ENCODE results near the gene MBNL1.
"Not testable (repeated sequence)": the region's sequence is repeated elsewhere in the genome, so short reads cannot be mapped to it uniquely, and the experiment has no call there.

MBNL1 gene

DNA sequence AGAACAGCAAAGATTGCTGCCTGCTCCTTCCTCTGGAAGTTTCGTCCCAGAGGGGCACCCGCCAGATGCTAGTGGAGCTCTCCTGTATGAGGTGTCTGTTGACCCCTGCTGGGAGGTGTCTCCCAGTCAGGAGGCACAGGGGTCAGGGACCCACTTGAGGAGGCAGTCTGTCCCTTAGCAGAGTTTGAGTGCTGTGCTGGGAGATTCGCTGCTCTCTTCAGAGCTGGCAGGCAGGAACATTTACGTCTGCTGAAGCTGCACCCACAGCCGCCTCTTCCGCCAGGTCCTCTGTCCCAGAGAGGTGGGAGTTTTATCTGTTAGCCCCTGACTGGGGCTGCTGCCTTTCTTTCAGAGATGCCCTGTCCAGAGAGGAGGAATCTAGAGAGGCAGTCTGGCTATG is 103.9 kb downstream of the MBNL1 start:
- H3K27me3 ChIP-seq (ENCODE audit: control insufficient read depth, insufficient read depth, low read length); H3K4me1 ChIP-seq (ENCODE audit: control insufficient read depth, insufficient read depth, low read length); H3K4me3 ChIP-seq (ENCODE audit: low read length); H3K36me3 ChIP-seq (ENCODE audit: control insufficient read depth, insufficient read depth, low read length); H3K27ac ChIP-seq (ENCODE audit: low read depth, low read length); H3K9ac ChIP-seq (ENCODE audit: low read length): not testable (repeated sequence)

DNA sequence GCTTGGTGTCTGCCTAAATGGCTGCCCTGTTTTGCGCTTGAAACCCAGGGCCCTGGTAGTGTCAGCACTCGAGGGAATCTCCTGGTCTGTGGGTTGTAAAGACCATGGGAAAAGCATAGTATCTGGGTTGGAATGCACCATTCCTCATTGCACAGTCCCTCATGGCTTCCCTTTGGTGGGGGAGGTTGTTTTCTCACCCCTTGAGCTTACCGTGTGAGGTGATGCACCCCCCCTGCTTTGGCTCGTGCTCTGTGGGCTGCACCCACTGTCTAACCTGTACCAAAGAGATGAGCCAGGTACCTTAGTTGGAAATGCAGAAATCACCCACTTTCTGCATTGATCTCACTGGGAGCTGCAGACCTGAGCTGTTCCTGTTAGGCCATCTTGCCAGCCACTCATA is 104.7 kb downstream of the MBNL1 start:
- no peaks in the 10 kb centered on the region for H3K27me3 ChIP-seq (ENCODE audit: control insufficient read depth, insufficient read depth, low read length)
- no peak overlapping the region for H3K4me3 ChIP-seq (ENCODE audit: low read length)
- H3K4me1 ChIP-seq (ENCODE audit: control insufficient read depth, insufficient read depth, low read length), result peaks cover 9% of the 10 kb centered on the region
- H3K27ac ChIP-seq (ENCODE audit: low read depth, low read length), result no peak overlapping the region
- no peak overlapping the region for H3K9ac ChIP-seq (ENCODE audit: low read length)
- H3K36me3 ChIP-seq (ENCODE audit: control insufficient read depth, insufficient read depth, low read length), result no peaks in the 10 kb centered on the region

DNA sequence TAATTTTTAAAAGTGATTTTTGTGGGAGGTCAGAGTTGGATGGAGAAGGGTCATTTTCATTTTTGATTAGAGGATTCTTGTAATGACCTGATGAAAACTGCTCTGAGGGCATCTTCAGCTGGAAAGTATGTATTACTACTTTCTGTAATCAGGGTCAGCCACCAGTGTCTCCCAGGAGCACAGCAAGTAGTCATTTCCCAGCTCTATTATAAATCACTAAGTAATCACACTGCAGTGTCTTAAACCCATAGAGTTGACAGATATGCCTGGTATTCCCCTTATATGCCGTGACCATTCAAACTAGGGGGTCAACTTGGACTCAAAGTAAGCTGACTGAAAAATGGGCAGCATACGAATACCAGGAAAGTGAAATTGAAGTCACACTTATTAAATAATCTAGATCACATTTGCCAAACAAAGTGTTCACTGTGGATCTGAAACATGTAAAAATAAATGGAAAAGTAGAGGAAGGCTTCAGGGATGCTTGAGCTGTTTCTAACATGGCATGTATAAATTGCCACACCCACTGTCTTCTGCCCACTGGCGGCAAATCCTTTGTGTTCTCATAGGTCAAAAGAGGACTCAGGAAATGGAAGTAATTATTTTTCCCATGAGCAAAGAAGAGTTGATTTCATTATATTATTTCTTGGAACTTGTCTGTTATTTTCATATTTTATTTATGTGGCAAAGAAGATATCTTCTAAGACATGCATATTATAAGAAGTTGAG is 105.7 kb downstream of the MBNL1 start:
- no peak overlapping the region for H3K9ac ChIP-seq (ENCODE audit: low read length)
- peaks cover 9% of the 10 kb centered on the region for H3K4me1 ChIP-seq (ENCODE audit: control insufficient read depth, insufficient read depth, low read length)
- peak overlapping the region; percentile 2 for H3K27ac ChIP-seq (ENCODE audit: low read depth, low read length)
- no peaks in the 10 kb centered on the region for H3K36me3 ChIP-seq (ENCODE audit: control insufficient read depth, insufficient read depth, low read length)
- H3K27me3 ChIP-seq (ENCODE audit: control insufficient read depth, insufficient read depth, low read length), result no peaks in the 10 kb centered on the region
- no peak overlapping the region for H3K4me3 ChIP-seq (ENCODE audit: low read length)

DNA sequence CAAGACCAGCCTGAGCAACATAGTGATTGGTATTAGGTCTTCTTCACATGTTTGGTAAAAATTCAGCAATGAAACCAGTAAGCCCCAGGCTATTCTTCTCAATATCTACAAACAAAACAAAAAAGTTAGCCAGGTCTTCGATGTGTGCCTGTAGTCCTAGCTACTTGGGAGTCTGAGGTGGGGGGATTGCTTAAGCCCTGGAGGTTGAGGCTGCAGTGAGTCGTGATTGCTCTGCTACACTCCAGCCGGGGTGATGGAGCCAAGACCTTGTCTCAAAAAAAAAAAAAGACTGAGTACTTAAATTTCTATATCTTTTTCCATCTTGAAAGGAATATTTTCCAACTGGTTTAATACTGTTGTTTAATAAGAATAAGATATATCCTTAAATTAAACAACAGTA is 106.8 kb downstream of the MBNL1 start:
- Histone ChIP-seq H3K9ac (ENCODE audit: low read length) (no peak overlapping the region), H3K4me3 (ENCODE audit: low read length) (no peak overlapping the region), H3K36me3 (ENCODE audit: control insufficient read depth, insufficient read depth, low read length) (no peaks in the 10 kb centered on the region), H3K4me1 (ENCODE audit: control insufficient read depth, insufficient read depth, low read length) (peaks cover 11% of the 10 kb centered on the region), H3K27me3 (ENCODE audit: control insufficient read depth, insufficient read depth, low read length) (no peaks in the 10 kb centered on the region), H3K27ac (ENCODE audit: low read depth, low read length) (no peak overlapping the region)

DNA sequence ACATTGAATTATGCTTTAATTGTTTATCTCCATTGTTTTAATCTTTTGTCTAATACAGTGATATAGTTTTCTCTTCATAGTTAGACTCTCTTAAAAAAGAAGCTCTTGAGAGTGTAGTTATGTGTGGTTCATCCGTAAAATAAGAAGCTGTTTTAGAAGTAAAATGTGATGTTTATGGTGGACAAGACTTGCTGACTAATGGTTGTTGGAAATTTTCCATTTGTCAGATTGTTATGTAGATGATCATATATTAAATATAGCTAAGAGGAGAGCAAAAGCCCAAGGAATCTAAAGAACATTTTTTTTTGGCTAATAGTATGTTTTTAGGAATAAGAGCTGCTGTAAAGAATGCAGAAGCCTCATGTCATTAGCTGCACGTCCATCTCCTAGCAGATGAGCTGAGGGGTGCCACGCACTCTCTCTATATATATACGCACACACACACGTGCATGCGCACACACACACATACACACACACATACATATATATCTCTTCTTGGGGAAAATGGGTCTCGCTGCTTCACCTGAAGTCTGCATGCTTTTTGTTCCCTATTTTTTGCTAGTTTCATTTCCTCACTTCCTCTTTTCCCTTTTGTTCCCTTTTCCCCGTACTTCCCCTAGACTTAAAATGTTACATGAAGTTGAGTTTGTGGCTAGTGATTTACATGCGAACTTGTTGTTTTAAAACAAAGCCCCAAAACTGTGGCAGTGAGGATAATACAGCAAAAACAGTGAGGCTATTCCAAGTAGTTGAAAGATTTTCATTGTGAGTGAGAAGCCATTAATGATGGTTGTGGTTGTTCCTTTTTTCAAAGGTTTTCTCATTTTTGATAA is 107.8 kb downstream of the MBNL1 start:
- Histone ChIP-seq H3K27me3 (ENCODE audit: control insufficient read depth, insufficient read depth, low read length) (no peaks in the 10 kb centered on the region), H3K4me3 (ENCODE audit: low read length) (no peak overlapping the region), H3K9ac (ENCODE audit: low read length) (no peak overlapping the region), H3K36me3 (ENCODE audit: control insufficient read depth, insufficient read depth, low read length) (no peaks in the 10 kb centered on the region), H3K27ac (ENCODE audit: low read depth, low read length) (peak overlapping the region; percentile 25), H3K4me1 (ENCODE audit: control insufficient read depth, insufficient read depth, low read length) (peaks cover 12% of the 10 kb centered on the region)

DNA sequence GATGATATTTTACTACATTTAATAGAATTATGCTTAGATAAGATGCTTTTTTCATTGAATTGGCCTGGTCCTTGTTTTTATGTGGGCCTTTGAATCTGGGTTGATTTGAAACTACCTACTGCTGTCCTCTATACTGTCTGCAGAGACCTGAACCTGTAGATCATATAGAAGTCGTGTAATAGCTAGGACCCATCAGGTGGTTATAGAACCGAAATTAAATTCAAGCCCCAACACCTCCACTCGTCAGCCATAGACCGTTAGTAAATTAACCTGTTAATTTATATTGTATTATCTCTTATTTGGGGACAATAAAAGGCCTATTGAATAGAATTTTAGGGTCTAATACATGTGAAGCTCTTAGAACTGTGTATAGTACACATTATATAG is 108.4 kb downstream of the MBNL1 start:
- H3K27ac ChIP-seq (ENCODE audit: low read depth, low read length), result peak overlapping the region; percentile 34
- H3K9ac ChIP-seq (ENCODE audit: low read length), result no peak overlapping the region
- H3K4me1 ChIP-seq (ENCODE audit: control insufficient read depth, insufficient read depth, low read length), result peaks cover 17% of the 10 kb centered on the region
- H3K27me3 ChIP-seq (ENCODE audit: control insufficient read depth, insufficient read depth, low read length), result no peaks in the 10 kb centered on the region
- no peaks in the 10 kb centered on the region for H3K36me3 ChIP-seq (ENCODE audit: control insufficient read depth, insufficient read depth, low read length)
- no peak overlapping the region for H3K4me3 ChIP-seq (ENCODE audit: low read length)

DNA sequence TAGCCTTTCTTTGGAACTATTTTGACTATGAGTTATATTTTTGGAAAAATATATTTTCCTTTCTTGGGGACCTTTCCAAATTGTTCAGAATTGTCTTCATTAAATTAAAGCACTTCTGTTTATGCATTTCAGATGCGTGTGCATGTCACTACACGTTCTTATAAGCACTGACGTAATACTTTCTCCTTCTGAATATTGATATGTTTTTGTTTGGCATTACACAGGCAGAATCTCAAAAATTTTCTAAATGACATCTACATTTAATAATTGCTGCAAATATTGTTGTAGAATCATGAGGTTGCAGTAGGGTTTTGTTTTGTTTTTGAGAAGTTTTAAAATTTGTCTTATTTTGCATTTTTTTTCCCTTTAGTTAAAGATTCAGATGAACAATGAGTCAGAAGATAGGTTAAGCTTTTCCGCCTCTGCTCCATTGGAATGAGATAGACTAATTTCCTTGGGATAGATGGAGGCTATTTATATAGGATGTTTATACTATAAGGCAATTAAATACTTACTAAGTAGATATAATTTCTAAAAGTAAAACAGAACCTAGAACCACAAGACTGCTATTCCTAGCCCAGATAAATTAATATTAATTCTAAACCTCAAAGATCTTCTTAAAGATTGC is 110.8 kb downstream of the MBNL1 start:
- H3K36me3 ChIP-seq (ENCODE audit: control insufficient read depth, insufficient read depth, low read length), result peaks cover 2% of the 10 kb centered on the region
- H3K4me3 ChIP-seq (ENCODE audit: low read length), result no peak overlapping the region
- H3K9ac ChIP-seq (ENCODE audit: low read length), result no peak overlapping the region
- peak overlapping the region; percentile 10 for H3K27ac ChIP-seq (ENCODE audit: low read depth, low read length)
- H3K27me3 ChIP-seq (ENCODE audit: control insufficient read depth, insufficient read depth, low read length), result no peaks in the 10 kb centered on the region
- H3K4me1 ChIP-seq (ENCODE audit: control insufficient read depth, insufficient read depth, low read length), result peaks cover 26% of the 10 kb centered on the region

DNA sequence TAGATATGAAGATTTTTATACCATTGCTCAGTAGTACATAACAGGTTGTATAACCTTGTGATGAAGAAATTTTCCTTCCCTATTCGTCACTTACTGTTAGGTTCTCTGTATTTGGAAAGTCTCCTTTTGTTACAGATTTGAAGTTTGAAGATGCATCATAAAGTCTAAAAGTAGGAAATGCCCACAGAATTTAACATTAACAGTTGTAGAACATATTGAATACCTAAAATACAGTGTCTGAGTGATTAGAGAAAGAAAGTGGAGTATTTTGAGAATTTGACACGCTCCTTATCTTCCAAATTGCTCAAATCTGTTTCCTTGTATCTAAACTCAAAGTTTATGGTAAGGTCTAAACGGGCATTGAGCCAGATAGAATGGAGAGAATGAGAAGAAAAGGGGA is 111.3 kb downstream of the MBNL1 start:
- Histone ChIP-seq H3K27me3 (ENCODE audit: control insufficient read depth, insufficient read depth, low read length) (no peaks in the 10 kb centered on the region), H3K4me1 (ENCODE audit: control insufficient read depth, insufficient read depth, low read length) (peaks cover 31% of the 10 kb centered on the region), H3K36me3 (ENCODE audit: control insufficient read depth, insufficient read depth, low read length) (peaks cover 2% of the 10 kb centered on the region), H3K4me3 (ENCODE audit: low read length) (no peak overlapping the region), H3K27ac (ENCODE audit: low read depth, low read length) (no peak overlapping the region), H3K9ac (ENCODE audit: low read length) (no peak overlapping the region)

DNA sequence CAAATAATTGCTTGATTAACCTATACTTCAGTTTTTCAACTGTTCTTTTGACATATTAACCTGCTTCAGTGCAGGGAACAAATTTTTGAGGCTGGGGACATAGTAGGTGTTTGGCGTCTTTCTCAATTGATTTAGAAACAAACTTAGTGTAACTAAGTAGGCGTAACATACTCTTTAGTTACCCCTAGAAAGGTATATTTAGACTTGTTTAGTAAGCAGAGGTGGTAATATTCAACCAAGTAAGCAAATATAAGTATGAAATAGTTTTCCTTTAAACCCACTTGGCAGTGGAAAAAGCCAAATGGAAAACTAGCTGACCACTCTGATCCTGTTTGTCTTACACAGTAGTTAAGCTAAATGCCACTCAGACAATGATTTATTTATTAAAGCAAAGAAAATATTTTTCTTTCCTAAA is 113.2 kb downstream of the MBNL1 start:
- Histone ChIP-seq H3K36me3 (ENCODE audit: control insufficient read depth, insufficient read depth, low read length) (peaks cover 2% of the 10 kb centered on the region), H3K4me1 (ENCODE audit: control insufficient read depth, insufficient read depth, low read length) (peaks cover 38% of the 10 kb centered on the region), H3K4me3 (ENCODE audit: low read length) (peak overlapping the region; percentile 38), H3K27me3 (ENCODE audit: control insufficient read depth, insufficient read depth, low read length) (no peaks in the 10 kb centered on the region), H3K27ac (ENCODE audit: low read depth, low read length) (peak overlapping the region; percentile 41), H3K9ac (ENCODE audit: low read length) (no peak overlapping the region)

DNA sequence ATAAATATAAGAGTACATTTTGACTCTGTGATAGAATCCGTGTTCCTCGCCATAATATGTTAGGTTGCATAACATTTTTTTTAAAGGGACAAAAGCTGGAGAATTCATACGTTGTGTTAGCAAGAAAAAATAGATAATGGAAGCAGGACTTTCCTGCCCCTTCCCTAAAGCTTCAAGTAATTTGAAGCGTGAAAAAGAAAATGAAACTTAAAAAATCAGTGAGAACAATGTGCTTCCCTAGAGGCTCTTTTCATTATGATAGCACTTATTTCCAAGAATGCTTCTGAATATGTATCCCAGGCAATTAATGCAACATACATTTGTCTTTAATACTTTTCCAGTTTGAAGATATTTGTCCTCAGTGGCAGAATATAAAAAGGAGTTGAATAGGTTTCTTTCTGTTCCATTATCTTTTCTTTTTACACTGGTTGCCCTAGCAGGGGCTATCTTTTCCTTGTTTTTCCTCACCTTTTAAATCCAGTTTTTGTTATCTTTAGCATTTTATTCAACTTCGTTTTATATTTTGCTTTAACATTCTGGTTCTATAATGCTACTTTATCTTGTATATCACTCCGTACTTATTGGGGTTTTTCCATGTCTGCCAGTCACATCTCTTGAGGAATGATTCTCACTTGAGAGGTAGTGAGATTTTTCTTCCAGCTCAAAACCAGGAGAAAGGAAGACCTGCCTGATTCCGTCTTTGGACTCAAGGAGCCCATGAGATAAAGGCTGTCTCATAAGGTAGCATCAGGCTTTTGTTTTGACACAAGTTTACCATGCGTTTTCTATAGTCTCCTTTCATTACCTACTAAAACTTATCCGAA is 113.8 kb downstream of the MBNL1 start:
- Histone ChIP-seq H3K9ac (ENCODE audit: low read length) (no peak overlapping the region), H3K36me3 (ENCODE audit: control insufficient read depth, insufficient read depth, low read length) (peaks cover 2% of the 10 kb centered on the region), H3K4me1 (ENCODE audit: control insufficient read depth, insufficient read depth, low read length) (peaks cover 38% of the 10 kb centered on the region), H3K27ac (ENCODE audit: low read depth, low read length) (peak overlapping the region; percentile 41), H3K27me3 (ENCODE audit: control insufficient read depth, insufficient read depth, low read length) (no peaks in the 10 kb centered on the region), H3K4me3 (ENCODE audit: low read length) (no peak overlapping the region)

DNA sequence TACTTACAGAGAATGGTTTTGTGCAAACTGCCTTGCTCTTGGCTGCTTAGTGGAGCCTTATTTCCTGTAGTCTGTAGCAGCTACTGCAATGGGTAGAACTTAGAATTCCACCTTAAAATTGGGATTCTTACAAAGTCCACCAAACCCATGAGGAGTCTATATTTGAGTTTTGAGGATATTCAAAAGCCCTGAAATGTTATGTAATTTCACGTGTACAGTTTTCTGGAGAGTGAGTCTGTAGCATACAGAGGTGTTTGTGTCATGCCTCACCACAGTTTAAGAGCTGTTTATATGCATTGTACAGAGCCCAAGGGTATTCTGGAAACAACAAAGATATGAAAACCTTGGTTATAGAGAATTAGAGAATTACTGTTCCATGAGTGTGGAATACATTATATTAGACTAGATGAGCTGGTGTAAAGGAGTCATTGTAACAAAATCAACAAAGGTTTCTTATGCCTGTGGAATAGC is 114.4 kb downstream of the MBNL1 start:
- H3K4me3 ChIP-seq (ENCODE audit: low read length), result peak overlapping the region; percentile 3
- no peaks in the 10 kb centered on the region for H3K27me3 ChIP-seq (ENCODE audit: control insufficient read depth, insufficient read depth, low read length)
- peak overlapping the region; percentile 41 for H3K27ac ChIP-seq (ENCODE audit: low read depth, low read length)
- peaks cover 2% of the 10 kb centered on the region for H3K36me3 ChIP-seq (ENCODE audit: control insufficient read depth, insufficient read depth, low read length)
- H3K9ac ChIP-seq (ENCODE audit: low read length), result no peak overlapping the region
- H3K4me1 ChIP-seq (ENCODE audit: control insufficient read depth, insufficient read depth, low read length), result peaks cover 42% of the 10 kb centered on the region

DNA sequence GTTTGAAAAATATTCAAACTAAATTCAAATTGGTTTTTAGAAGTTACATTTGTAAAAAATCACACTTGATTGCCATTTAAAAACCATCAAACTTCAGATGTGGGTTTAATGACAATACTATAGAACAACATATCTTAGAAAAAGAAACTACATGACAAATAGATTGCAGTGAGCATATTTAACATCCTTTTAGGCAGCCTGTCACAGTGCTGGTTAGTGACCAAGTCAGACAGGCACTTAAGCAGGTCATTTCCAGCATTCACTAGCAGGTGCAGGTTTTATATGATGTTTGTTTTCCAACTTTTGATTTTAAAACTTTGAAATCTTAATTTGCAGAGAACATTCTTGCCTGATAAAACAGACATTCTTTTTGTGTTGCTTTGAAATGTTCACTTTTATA is 115.7 kb downstream of the MBNL1 start:
- Histone ChIP-seq H3K4me1 (ENCODE audit: control insufficient read depth, insufficient read depth, low read length) (peaks cover 46% of the 10 kb centered on the region), H3K27me3 (ENCODE audit: control insufficient read depth, insufficient read depth, low read length) (no peaks in the 10 kb centered on the region), H3K36me3 (ENCODE audit: control insufficient read depth, insufficient read depth, low read length) (peaks cover 2% of the 10 kb centered on the region), H3K4me3 (ENCODE audit: low read length) (no peak overlapping the region), H3K27ac (ENCODE audit: low read depth, low read length) (peak overlapping the region; percentile 72), H3K9ac (ENCODE audit: low read length) (no peak overlapping the region)
